ENCODE data around the gene COL23A1.

Gene COL23A1

DNA sequence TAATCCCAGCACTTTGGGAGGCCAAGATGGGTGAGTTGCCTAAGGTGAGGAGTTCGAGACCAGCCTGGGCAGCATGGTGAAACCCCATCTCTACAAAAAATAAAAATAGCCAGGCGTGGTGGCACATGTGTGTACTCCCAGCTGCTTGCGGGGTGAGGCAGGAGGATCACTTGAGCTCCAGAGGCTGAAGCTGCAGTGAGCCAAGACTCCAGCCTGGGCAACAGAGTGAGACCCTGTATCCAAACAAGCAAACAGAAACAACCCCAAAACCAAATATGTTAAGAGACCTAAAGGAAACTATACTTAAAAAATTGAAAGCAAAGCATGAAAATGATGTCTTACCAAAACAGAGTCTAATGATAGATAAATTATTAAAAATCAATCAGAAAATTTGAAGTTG is 373.4 kb downstream of the COL23A1 start:
- in situ Hi-C loops (cut with MboI; ENCODE audit: low pct_unique_long_range_greater_than_20kb, low sequenced_read_pairs, unreplicated experiment) = no loop called here
- TF ChIP-seq, protein P1, sequence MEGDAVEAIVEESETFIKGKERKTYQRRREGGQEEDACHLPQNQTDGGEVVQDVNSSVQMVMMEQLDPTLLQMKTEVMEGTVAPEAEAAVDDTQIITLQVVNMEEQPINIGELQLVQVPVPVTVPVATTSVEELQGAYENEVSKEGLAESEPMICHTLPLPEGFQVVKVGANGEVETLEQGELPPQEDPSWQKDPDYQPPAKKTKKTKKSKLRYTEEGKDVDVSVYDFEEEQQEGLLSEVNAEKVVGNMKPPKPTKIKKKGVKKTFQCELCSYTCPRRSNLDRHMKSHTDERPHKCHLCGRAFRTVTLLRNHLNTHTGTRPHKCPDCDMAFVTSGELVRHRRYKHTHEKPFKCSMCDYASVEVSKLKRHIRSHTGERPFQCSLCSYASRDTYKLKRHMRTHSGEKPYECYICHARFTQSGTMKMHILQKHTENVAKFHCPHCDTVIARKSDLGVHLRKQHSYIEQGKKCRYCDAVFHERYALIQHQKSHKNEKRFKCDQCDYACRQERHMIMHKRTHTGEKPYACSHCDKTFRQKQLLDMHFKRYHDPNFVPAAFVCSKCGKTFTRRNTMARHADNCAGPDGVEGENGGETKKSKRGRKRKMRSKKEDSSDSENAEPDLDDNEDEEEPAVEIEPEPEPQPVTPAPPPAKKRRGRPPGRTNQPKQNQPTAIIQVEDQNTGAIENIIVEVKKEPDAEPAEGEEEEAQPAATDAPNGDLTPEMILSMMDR (IDR thresholded peaks at IDR 0.05; ENCODE audit: extremely low read depth, insufficient read depth, missing control alignments) = no peak
- no peak for DNase-seq (ENCODE audit: low spot score)

DNA sequence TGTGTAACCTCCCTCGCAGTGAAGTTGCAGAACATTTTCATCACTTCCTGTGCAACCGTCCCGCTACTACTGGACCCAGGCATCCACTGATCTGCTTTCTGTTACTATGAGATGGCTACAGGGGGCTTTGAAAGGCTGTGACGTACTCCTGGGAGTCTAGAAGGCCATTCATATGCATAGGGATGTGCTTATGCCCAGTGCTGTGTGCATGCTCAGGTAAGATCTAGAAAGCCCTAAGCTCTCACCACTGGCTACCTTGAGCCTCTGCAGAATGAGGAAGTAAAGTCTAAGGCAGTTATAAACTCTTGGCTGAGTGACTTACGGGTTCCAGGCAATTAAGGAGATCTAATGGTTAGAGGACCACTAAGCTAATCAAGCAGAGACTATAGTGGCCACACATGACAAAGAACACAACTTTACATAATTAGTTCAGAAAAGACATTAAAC is 374.1 kb downstream of the COL23A1 start:
- in situ Hi-C loops (cut with MboI; ENCODE audit: low pct_unique_long_range_greater_than_20kb, low sequenced_read_pairs, unreplicated experiment) = no loop called here
- DNase-seq (ENCODE audit: low spot score) = no peak
- TF ChIP-seq, protein P1 (IDR thresholded peaks at IDR 0.05; ENCODE audit: extremely low read depth, insufficient read depth, missing control alignments) = no peak

- TF ChIP-seq, protein P1 (IDR thresholded peaks at IDR 0.05; ENCODE audit: extremely low read depth, insufficient read depth, missing control alignments) = no peak
- no peak for DNase-seq (ENCODE audit: low spot score)
- in situ Hi-C loops (cut with MboI; ENCODE audit: low pct_unique_long_range_greater_than_20kb, low sequenced_read_pairs, unreplicated experiment) = no loop called here
Measured at GRCh38 chr5:178215280-178216002, 374.8 kb downstream of the COL23A1 start.

GRCh38 chr5:178214160-178214803 is 375.9 kb downstream of the COL23A1 start:
- TF ChIP-seq, protein P1 (IDR thresholded peaks at IDR 0.05; ENCODE audit: extremely low read depth, insufficient read depth, missing control alignments) = no peak
- in situ Hi-C loops (cut with MboI; ENCODE audit: low pct_unique_long_range_greater_than_20kb, low sequenced_read_pairs, unreplicated experiment) = no loop called here
- no peak for DNase-seq (ENCODE audit: low spot score)

- in situ Hi-C loops (cut with MboI; ENCODE audit: low pct_unique_long_range_greater_than_20kb, low sequenced_read_pairs, unreplicated experiment) = no loop called here
- TF ChIP-seq, protein P1 (IDR thresholded peaks at IDR 0.05; ENCODE audit: extremely low read depth, insufficient read depth, missing control alignments) = no peak
Measured at GRCh38 chr5:178213748-178214151, 376.4 kb downstream of the COL23A1 start.

GRCh38 chr5:178213003-178213461 is 377.2 kb downstream of the COL23A1 start:
- DNase-seq (ENCODE audit: low spot score) = no peak
- in situ Hi-C loops (cut with MboI; ENCODE audit: low pct_unique_long_range_greater_than_20kb, low sequenced_read_pairs, unreplicated experiment) = no loop called here
- TF ChIP-seq, protein P1 (IDR thresholded peaks at IDR 0.05; ENCODE audit: extremely low read depth, insufficient read depth, missing control alignments) = no peak

More at GRCh38 chr5:178213748-178214151, 376.4 kb downstream of the COL23A1 start:
- no peak for DNase-seq (ENCODE audit: low spot score)

Measured in GM13977 (cell line).